Stimulated activated CD4-positive, alpha-beta T cell treated with anti-CD3 and anti-CD28 coated beads, TNF-alpha, amount 100 ng/mL, for 4 hours (primary cell): ENCODE measurements around the gene ABLIM2.

Source experiments
- DNase-seq, 3 experiments: peaks; one replicate each; pipeline ENCODE4 v3.0.0-alpha.2; 2020; ENCODE audit warnings: low read depth in 3 of 3

ABLIM2 gene

DNA sequence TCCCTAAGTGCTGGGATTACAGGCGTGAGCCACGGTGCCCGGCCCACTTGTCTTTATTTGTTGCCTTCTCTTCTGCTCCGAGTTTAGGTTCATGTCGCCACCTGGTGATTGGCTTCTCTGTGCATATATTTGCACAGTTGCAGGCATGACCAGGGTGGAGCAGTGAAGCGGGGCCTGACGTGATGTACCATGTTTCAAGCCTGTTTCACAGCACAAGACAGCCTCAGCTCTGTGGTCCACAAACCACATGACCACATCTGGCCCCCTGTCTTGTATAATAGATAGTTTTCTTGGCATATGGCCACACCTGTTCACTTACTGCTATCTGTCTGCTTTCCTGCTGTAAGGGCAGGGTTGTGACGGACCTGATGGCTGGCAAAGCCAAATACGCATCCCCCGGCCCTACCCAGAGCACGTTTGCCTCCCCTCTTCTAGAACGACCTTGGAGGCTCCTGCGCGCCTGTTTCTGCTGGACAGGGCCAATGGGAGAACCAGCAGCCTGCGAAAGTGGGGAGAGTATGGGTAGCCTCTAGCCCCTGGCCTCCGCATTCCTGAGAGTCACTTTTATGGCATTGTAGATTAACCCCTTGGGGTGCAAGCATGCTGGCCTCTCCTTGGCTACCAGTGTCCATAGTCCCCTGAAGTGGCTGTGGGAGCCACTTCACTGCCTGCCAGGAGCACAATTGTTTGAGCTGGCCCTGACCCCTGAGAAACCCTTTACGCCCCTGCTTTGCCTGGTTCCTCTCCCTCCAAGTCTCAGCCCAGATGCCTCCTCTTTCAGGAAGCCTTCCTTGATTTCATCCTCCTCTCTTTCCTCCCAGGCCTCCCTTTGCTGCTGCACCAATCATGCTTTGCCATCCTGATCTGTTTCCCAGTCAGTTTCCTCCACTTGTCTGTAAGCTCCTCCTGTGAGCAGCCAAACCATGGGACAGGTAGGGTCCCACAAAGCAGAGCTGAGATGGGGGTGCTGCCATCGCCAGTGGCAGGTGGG is 34.4 kb upstream of the ABLIM2 start:
- DNase-seq, result no peak

DNA sequence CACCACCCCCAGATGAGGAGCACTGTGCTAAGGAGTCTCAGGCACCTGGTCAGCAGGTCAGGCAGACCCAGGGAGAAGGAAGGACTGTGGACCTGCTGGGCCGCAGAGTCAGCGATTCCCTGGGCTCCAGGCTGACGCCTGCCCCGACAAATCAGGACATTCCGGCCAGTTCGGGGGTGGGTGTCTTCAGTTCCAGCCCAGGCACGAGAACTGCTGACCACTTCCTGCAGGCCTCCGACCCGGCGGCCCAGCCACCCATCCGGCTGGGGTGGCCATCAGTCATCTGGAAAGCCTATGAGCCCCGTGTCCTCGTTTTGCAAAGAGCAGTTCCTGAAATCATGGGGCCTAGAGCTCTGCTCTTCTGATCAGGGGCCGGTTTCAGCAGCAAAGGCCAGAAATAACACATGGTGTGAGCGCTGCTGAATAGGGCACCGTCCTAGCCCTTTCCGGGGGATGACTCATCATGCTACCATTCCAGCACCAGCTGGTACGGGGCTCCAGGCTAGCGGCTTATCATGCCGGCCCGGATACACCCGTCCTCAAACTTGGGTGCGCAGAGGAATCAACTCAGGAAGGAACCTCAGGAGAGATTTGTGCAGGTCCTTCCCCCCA is 32.6 kb upstream of the ABLIM2 start:
- DNase-seq, result no peak

DNA sequence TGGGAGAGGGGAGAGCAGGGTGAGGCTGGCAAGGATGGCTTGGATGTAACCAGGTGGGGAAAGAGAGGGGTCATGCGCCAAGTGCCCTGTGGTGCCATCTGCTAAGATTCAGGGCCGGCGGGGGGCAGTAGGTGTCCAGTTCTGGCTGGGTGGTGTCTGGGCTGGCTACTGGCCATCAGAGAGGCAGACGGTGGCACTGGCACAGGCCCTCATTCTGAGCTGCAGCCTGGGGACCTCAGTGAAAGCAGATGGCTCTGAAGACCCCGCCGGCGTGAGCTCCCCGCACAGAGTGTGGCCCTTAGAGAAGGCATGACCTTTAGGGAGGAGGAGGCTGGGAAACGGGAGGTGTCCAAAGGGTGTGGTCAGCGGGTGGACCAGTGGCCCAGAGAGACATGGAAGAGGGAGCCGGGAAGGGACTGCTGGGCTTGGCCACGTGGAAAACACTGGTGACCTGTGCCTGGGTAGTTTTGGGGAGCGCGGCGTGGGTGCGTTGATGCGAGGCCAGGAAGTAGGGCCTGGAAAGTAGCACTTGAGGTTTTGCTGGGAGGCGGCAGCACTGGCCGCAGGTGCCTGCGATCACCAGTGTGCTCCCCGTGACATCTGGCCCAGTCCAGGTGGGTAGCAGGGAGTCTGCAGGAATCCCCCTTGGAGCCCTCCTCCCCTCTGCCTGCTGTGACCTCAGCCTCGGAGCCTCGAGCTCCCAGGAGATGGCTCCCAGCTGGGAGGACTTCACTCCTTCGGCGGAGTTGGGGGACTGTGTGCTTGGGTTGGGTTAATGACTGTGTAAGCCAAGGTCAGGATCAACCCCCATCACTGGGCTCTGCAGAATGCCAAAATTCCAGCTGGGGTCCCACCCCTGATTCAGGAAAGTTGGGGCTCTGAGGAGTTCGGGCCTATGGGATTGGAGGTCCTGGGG is 31.2 kb upstream of the ABLIM2 start:
- DNase-seq, result no peak

DNA sequence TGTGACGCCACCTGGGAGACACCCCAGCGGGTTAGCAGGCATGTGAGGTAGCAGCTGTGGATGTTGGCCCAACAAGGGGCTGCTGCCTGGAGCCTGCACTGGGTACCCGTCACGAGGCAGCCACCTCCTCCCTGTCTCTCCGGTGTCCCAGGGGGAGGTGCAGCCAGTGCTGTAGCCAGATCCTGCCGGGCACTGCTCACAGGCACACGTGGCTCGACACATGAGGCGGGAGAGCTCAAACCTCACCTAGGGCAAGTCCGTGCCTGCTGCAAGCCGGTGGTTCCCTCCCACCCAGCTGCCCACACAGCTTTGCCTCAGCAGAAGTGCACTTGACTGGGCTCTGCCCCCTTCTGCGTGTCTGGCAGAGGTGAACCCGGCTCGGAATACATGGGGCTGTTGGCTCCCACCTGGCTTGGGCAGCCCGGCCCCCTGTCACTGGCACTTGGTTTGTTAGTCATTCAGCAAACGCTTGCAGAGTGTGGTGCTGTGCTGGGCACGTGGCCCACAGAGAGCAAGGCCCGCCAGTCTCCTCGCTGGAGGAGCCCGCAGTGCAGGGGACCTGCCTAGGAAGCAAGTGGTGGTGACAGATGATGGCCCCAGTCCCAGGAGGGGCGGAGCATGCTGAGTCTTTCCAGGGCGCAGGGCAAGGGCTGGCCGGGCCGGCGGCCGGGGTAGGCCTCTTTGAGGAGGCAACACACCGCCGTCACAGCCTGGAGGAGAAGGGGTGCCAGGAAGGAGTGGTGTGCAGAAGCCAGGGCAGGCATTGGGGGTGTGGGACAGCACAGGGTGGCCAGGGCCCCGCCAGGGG is 30.3 kb upstream of the ABLIM2 start:
- DNase-seq, result no peak

DNA sequence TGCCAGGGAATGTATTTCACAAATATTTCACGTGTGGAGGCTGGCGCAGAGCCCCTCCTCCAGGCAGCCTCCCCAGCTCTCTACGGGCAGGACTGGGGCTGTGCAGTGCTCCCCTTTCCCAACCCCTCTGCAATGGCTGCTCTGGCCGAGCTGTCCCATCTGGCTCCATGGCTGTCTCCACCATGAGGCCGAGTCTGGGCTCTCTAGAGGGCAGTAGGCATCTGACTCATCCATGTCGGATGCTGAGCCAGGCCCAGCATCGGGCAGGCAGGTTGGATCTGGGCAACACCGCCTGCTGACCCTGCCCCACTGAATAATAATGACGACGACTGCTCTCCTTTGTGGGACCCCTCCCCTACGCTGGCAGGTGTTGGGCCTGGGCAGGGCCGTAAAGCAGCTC is 29.5 kb upstream of the ABLIM2 start:
- DNase-seq, result no peak

DNA sequence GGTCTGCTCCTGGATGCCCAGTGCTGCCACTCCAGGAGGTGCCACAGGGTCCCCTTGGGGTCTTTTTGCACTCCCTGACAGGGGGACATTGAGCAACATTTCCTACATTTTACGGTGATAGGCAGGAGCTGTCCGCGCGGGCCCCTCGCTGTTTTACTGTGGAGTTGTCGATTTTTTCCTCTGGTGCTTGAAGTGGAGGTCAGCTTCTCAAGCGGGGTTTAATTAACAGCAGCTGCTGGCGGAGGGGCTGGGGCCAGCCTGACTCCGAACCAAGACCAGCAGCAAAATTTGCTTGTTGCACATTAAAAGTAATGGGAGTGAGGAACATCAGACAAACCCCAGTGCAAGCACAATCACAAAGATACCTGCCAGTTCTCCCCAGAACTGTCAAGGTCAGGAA is 27.3 kb upstream of the ABLIM2 start:
- DNase-seq, result no peak

DNA sequence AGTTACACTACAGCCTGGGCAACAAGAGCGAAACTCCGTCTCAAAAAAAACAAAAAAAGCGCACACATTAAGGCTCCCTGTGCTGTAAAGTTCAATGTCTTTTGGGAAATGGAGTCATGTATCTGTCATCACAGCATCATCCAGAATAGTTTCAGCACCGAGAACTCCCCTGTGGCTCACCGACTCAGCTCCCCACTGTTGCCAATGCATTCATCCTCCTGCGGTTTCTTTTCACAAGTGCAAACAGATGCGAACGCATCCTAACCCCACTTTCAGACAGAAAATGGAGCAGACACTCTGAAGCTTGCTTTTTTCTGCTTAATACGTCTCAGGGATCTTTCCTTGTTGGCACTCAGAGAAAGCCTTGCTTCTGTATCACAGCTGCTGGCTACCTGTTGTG is 26.7 kb upstream of the ABLIM2 start:
- no peak for DNase-seq

DNA sequence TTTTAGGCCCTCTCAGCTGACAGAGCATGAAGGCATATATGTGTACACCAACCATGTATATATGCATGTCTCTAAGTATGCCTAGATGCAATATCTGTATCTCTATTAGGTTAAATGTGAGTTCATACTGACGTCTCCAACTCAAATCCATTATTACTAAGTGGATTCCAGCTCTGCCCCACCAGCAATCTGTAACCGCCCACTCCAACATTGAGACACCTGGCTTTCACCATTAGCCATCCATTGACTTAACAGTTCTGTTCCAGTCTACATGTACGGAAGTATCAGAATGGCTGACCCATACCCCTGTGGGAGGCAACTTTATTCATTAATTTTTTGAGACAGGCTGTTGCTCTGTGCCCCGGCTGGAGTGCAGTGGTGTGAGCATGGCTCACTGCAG is 25.4 kb upstream of the ABLIM2 start:
- DNase-seq, result no peak

DNA sequence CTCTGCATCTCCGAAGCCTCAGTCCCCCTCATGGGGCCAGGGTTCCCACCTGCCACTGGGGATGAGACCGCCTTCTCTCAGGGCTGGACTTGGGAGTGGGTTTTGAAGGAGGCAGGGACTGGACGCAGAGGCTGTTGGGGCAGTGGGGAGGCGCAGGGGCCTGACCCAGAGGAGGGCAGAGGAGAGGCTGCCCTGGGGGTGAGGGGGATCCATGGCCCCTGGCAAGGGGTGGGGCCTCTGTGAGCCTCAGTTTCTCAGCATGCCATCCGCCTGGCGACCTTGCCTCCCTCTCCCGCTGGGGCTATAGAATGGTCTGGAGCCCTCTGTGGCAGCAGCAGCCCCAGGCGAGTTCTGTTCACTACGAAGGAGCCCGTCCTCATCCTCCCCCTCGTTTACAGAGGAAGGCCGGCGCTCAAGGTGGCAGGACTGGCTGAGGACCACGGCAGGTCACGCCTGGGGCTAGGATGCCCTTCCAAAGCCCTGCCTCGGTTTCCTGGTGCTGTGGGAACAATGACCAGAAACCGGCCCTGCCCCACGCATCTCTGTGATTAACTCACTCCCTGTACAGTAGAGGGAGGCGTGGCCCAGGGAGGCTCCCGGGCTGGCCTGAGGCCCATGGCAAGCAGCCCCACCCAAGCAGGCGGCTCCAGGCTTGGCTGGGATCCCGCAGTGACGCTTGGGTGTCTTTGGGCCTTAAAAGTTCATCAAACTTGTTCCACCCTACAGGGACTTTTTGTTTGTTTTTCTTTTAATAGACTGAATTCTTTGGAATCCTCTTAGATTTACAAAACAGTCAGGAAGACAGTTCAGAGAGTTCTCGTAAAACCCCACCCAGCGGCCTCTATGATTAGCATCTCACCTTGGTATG is 24.5 kb upstream of the ABLIM2 start:
- no peak for DNase-seq

DNA sequence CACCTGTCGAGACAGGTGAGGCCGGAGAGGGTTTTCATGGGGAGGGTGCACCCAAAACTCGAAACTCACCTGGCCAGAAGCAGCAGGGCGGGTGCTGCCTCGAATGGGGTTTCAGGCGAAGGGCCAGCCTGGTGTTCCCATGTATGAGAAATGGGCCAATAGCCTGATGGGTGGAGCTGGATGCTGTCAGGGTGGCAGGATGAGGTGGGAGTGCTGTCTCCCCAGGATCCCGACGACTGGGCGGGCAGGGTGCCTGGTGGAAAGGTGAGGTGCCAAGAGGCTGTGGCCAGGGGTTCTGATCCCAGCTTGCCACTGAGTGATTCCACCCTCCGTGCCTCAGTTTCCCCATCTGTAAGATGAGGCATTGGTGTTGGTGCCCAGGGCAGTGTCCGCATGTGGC is 23.7 kb upstream of the ABLIM2 start:
- no peak for DNase-seq

DNA sequence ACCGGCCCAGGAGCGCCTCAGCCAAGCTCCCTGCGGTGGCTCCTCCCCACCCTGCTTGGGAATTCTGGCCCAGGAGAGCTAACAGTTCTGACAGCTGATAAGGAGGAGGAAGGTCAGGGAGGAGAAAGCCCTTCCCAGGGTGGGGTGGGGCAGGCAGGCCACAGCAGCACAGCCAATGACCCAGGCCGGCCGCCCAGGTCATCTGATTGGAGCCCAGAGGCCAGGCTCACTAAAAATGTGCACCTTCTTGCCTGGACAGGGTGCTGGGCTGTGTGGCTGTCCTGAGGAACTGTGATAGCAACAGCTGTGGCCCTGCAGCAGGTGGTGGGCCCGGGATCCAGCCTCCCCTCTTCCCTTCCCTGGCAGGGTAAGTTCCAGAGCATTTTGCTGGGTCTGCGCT is 23.2 kb upstream of the ABLIM2 start:
- DNase-seq, result no peak

DNA sequence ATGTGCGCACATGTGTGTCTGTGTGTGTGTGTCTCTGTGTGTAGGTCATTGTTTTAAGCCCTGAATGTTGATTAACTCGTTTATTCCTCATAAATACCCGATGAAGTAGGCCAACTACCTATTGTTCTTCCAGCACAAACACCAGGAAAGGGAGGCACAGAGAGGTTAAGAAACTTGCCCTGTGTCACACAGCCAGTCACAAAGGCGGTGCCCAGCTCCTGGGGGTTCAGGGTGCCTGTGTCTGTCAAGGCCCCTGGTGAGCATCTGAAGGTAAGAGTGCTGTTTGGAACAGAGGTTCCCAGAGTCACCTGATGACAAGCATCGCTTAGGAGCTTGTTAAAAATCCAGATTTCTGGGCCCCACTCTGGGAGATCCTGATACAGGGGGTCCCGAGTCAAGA is 22.5 kb upstream of the ABLIM2 start:
- no peak for DNase-seq

DNA sequence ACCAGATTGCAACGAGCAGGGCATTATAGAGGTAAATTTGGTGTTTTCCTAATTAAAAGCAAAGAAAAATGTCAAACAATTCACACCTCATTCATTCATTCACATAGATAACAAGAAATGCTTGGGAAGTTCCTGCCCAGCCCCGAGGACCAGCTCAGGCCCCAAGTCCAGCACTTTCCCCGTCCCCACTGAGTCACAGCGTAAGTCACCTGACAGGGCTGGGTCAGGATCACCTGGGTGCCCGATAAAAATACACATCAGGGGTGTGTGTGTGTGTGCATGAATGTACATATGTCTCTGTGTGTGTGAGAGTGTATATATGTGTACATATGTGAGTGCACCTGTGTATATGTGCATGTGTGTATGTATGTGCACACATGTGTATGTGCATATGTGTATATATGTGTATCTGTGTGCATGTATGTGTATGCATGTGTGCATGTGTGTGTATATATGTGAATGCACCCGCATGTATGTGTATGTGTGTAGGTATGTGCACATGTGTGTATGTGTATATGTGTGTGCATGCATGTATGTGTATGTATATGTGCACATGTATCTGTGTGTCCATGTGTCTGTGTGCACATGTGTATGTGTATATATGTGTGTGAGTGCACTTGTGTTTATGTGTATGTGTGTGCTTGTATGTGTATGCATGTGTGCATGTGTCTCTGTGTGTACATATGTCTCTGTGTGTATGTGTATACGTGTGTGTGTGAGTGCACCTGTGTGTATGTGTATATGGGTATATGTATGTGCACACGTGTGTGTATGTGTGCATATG is 21.9 kb upstream of the ABLIM2 start:
- DNase-seq, result no peak

DNA sequence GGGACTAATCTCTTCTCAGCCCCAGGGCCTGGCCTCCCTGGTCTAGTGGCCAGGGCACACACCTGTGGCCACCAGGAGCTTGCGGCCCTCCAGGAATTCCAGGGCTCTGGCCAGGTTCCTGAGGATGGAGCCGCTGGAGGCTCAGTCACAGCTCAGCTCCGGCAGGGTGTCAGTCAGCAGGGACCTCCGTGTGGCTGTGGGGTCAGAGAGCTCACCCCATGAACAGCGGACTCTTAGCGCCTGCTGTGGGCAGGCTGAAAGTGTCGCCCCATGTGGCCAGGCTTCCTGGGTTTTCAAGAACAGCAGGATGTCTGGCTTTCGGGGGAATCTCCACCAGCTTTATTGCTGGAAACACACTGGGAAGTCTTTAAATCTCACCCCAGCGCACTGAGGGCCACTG is 21.2 kb upstream of the ABLIM2 start:
- no peak for DNase-seq

DNA sequence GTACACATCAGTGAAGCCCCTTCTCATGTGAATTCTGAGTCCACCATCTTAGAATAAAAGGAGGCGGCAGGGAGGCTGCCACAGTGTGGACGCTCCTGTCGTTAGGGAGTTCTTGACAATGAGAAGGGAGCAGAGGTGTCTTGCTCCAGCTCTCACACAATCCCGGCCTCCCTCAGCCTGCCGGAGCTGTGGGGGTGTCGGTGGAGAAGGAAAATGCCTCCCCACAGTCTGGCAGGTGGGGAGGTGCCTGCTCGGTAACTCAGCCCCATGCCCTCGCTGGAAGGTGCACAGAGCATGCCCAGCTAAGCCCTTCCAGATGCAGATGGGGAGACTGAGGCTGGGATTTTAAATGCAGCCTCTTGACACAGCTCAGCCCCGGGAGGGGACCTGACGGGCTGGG is 20.5 kb upstream of the ABLIM2 start:
- no peak for DNase-seq

DNA sequence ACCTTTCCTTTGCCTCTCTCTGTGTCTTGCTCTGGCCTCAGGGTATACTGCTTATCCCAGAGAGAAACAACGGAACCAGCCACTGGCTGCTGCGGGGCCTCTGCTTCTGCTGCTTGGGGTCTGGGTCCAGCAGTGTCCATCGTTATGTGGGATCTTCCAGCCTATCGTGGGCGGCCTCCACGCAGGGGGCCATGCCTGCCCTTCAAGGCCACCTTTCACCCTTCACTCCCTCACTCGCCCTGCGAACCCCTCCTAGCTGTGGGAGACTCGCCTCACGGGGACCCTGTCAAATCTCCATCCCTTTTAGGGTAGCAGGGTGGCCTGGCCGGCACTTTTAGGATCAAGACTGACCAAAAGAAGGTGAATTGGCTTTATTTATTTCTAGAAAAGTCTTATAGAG is 19.3 kb upstream of the ABLIM2 start:
- DNase-seq, result no peak

DNA sequence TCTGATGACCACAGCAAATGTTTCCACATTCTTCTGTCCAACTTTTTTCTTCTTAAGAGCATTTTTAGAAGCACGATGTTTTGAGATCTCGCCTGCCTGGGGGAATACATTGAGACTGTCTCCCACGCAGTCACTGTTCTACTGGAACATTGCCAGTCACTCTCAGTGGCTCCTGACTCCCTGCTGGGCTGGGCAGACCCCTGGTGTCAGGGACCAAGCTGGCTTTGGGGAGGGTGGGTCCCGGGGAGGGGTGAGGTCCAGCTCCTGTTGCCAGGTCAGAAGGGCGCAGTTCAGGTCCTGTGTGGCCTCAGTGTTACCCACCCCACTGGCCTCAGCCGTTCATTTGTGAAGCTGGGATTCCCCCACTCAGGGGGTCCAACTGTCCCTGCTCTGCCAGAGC is 18.9 kb upstream of the ABLIM2 start:
- no peak for DNase-seq

DNA sequence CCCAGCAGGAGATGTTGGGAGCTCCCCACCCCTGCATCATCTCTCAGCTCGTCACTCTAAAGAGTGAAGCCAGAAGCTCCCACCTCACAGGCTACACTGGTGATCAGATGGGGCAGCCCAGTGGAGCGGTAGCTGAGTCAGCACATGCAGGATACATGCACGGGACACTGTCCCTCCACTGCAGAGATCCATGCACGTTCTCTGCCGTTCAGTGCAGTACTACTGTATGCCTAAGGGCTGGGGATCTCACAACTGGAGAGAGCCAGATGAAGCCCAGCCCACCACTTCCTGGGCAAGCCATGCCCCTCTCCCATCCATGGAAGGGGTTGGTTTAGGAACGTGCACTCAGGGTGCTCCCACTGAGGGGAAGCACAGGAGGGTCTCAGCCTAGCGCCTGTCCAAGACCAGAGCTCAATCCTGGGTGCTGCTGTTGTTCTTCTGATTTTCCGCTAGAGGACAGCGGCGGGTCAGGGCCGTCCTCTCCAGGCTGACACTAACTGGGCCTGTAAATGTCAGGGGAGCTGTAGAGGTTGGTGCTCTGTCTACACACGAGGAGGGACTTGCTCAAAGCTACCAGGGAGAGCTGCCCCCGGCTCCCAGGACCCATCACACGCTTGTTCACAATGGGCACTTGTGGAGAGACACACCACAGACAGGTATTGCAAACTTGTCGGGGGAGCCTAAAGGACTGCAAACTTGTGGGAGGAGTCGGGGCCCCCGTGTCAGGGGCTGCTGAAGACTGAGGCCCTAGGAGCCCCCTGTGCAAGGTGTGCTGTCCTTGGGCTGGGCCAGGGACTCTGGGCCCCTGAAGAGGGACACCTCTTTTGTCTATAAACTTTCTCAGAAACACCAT is 18.2 kb upstream of the ABLIM2 start:
- no peak for DNase-seq

DNA sequence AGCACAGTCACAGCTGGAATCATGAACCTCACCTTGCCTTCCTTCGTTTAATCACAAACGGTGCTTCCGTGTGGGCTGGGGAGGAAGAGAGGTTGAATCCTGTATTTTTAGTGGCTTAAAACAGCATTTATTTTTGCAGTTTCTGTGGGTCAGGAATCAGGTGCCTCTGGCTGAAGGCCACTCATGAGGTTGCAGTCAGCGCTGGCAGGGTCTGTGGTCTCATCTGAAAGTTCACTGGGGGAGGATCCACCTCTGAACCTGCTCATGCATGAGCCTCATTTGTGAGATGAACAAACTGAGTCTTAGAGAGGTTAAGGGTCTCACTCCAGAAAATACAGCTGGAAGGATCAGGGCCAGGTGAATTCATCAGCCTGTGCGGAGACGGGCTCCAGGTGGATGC is 17.1 kb upstream of the ABLIM2 start:
- DNase-seq, result no peak
